Body of pancreas (tissue), 4 donors: ENCODE measurements around the gene UFD1. TPM values are rescaled to one million over a fixed set of nuclear protein-coding genes. Genes with fewer than 3 reads are reported as not detected.

Experiments
- ATAC-seq: fragments of 150-250 bp; one replicate; pipeline ENCODE4 v1.9.1; 2016
- DNase-seq, 4 donors: peaks; one replicate each; pipeline ENCODE4 v3.0.0-alpha.2; 2019
- H3K27ac ChIP-seq, 4 donors: fragments of 200-600 bp; sonication (generic); 1 replicate in 3 of 4; 2 replicates in 1 of 4; pipeline versions ENCODE4 v1.5.1 to v1.6.1; 2016 to 2019; ENCODE audit warnings: mild to moderate bottlenecking in 1 of 4, mixed read lengths in 1 of 4, moderate library complexity in 1 of 4
- H3K27me3 ChIP-seq, 2 donors: fragments of 200-600 bp; sonication (generic); one replicate each; pipeline ENCODE4 v1.6.0; 2016; ENCODE audit warnings: mild to moderate bottlenecking in 1 of 2
- H3K36me3 ChIP-seq, 2 donors: fragments of 200-600 bp; sonication (generic); replicated peaks in 1 of 2; 2 replicates each; pipeline ENCODE4 v1.5.1; 2016; ENCODE audit warnings: low read depth in 2 of 2; ENCODE audit not compliant: insufficient read depth in 1 of 2
- H3K4me1 ChIP-seq: fragments of 200-600 bp; sonication (generic); one replicate; pipeline ENCODE4 v1.6.0; 2016
- H3K4me3 ChIP-seq, 2 donors: fragments of 200-600 bp; sonication (generic); 1 replicate in 1 of 2; 2 replicates in 1 of 2; pipeline ENCODE4 v1.5.1; 2016 to 2019
- H3K9me3 ChIP-seq, 3 donors: fragments of 200-600 bp; sonication (generic); 1 replicate in 2 of 3; 2 replicates in 1 of 3; pipeline ENCODE4 v1.5.1; 2016
- CTCF ChIP-seq, 7 experiments: fragments of 450-650 bp in 4 of 7; fragments of 200-600 bp in 3 of 7; sonication (generic) in 3 of 7; IDR thresholded peaks; one replicate each; pipeline ENCODE4 v1.5.1; 2016 to 2019; ENCODE audit warnings: antibody characterized with exemption in 7 of 7
- POLR2A ChIP-seq, 3 donors: fragments of 450-650 bp; IDR thresholded peaks; one replicate each; pipeline ENCODE4 v1.6.1; 2016; ENCODE audit warnings: antibody characterized with exemption in 3 of 3, mild to moderate bottlenecking in 2 of 3
- WGBS, 2 donors: methylation state at CpG; one replicate each; pipeline ENCODE4 v1.1.5; 2017; 5-methylcytosine and 5-hydroxymethylcytosine counted together
- intact Hi-C: fragments of 100-400 bp; cut with DNase I; formaldehyde crosslinking; loops from one replicate; pipeline ENCODE4 v1.15.1; 2023
- total RNA-seq, 2 donors: library from RNA; depleted of rRNA; stranded (reverse); fragments of >200 nt; gene quantifications; one replicate each; pipeline ENCODE4 v1.1.0, GENCODE V29; 2016

UFD1 gene
- total RNA-seq, 2 donors from 2014 or later, result 13.2 to 27.2 TPM

DNA sequence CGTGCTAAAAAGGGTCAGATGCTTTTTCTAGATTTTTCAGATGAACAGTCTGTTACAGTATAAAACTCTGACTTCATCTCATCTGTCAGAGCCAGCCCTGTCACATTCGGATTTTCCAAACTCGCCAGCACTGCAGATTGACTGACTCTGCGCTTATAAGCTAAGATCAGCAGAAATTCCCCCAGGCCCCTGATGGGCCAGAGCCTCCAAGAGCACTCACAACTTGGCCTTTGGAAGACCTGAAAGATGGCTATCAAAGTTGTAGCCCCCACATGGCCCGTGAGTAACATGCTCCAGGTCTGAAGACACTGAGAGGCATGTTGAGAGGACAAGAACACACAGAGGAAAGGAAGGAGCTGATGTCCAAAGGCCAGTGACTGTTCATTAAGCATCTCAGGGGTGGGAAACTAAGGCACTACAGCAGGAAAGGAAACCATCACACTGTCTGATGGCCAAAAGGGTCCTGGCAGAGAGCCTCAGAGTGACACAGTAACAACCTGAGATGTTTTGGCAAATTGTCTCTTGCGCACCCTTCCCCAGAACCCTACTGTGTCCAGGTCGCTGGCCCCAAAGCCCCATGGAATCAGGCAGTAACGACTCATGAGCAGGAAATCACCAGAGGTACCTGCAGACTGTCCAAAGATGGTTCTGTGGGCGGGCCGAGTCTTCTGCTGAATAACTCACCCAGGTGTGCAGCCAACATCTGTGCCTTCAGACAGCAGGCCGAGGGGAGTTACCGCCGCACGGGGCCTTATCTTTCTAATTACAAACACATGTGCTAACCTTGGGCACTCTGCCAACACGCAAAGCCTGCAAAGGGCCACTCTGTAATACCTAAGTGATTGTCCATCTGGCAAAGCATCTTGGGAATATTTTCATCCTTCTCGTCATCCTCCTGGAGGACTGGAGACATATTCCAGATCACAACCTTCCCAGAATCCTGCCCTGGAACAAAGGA lies 71.1 kb downstream of the UFD1 start:
- peak; percentile 54 to 78 (median 70) for DNase-seq
- peaks cover 16% of the 10 kb centered on the region for H3K4me1 ChIP-seq
- no peaks in the 10 kb centered on the region for H3K9me3 ChIP-seq
- peak; percentile 50 for ATAC-seq
- intact Hi-C loops, result no loop called here
- TF ChIP-seq POLR2A (IDR thresholded peaks at IDR 0.05), result no peak
- no peaks in the 10 kb centered on the region for H3K27me3 ChIP-seq
- H3K4me3 ChIP-seq, result no peak overlapping the region
- H3K36me3 ChIP-seq, result peaks cover 0 to 2% of the 10 kb centered on the region in 2 donors
- WGBS, 2 donors, result 64 to 66% methylated on average over 14 to 16 of the region's 16 CpGs
- no peak overlapping the region for H3K27ac ChIP-seq

DNA sequence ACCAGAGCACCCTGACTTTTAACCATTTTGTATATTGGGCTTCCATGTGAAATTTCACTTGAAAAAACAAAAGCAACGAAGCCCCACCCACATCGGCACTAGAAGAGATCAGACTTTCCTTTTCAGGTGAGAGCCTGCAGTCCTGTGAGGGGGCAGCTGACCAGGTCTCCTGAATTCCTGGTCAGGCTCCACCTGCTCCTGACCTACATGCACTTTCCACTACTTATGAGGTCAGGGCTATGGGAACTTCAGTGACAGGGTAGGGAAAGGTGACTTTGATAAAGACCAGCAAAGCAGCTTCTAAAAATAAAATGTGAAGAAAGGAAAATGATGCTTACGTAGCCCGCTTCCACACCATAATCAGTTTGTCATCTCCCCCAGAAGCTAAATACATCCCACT lies 72.1 kb downstream of the UFD1 start:
- no peak for DNase-seq
- Histone ChIP-seq H3K9me3 (no peaks in the 10 kb centered on the region), H3K4me1 (peaks cover 16% of the 10 kb centered on the region), H3K36me3 (peaks cover 0 to 2% of the 10 kb centered on the region in 2 donors), H3K27ac (no peak overlapping the region), H3K27me3 (no peaks in the 10 kb centered on the region), H3K4me3 (no peak overlapping the region)
- no peak for ATAC-seq
- intact Hi-C loops, result no loop called here
- 88 to 93% methylated on average over 4 of the region's 4 CpGs for WGBS, 2 donors
- no peak for TF ChIP-seq CTCF (IDR thresholded peaks at IDR 0.05)
- TF ChIP-seq POLR2A (IDR thresholded peaks at IDR 0.05), result no peak

GRCh38 chr22:19406281-19406811 lies 72.6 kb downstream of the UFD1 start:
- ATAC-seq, result no peak
- peaks cover 0 to 2% of the 10 kb centered on the region in 2 donors for H3K36me3 ChIP-seq

GRCh38 chr22:19405652-19406051 lies 73.3 kb downstream of the UFD1 start:
- H3K9me3 ChIP-seq, result no peaks in the 10 kb centered on the region
- no peak for ATAC-seq
- no peaks in the 10 kb centered on the region for H3K27me3 ChIP-seq
- WGBS, 2 donors, result 46 to 71% methylated on average over 6 to 8 of the region's 8 CpGs
- no peak for DNase-seq
- peaks cover 0 to 2% of the 10 kb centered on the region in 2 donors for H3K36me3 ChIP-seq
- peaks cover 16% of the 10 kb centered on the region for H3K4me1 ChIP-seq
- no peak overlapping the region for H3K27ac ChIP-seq
- no peak overlapping the region for H3K4me3 ChIP-seq
- TF ChIP-seq POLR2A (IDR thresholded peaks at IDR 0.05), result no peak
- TF ChIP-seq CTCF (IDR thresholded peaks at IDR 0.05), result no peak
- intact Hi-C loops, result no loop called here

More at GRCh38 chr22:19406281-19406811, 72.6 kb downstream of the UFD1 start:
- WGBS, 2 donors, result 89 to 90% methylated on average over 3 of the region's 3 CpGs
- no peak for DNase-seq
- no peak overlapping the region for H3K27ac ChIP-seq
- no peaks in the 10 kb centered on the region for H3K27me3 ChIP-seq
- no peak for TF ChIP-seq CTCF (IDR thresholded peaks at IDR 0.05)
- TF ChIP-seq POLR2A (IDR thresholded peaks at IDR 0.05), result no peak
- H3K9me3 ChIP-seq, result no peaks in the 10 kb centered on the region
- intact Hi-C loops, result no loop called here
- no peak overlapping the region for H3K4me3 ChIP-seq
- H3K4me1 ChIP-seq, result peaks cover 16% of the 10 kb centered on the region

DNA sequence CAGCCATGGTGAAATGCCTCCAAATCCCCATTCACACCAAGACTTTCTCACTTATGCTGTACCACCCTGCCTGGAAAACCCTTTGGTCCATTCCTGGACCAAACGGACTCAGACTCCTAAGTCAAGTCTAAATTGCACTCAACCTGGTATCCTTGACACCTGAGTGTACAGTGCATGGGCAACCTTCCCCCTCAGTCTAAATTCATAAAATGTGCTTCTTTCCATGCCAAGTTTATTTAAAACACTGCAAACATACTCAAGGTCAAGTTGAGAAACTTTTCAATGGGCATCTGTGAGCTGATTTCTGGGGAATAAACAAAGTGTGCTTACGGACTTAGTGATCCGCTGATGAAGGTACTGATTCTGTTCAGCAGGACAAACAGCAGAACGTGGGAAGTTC lies 73.9 kb downstream of the UFD1 start:
- Histone ChIP-seq H3K9me3 (no peaks in the 10 kb centered on the region), H3K4me1 (peaks cover 16% of the 10 kb centered on the region), H3K36me3 (peaks cover 0 to 2% of the 10 kb centered on the region in 2 donors), H3K4me3 (no peak overlapping the region), H3K27ac (no peak overlapping the region), H3K27me3 (no peaks in the 10 kb centered on the region)
- 30 to 38% methylated on average over 4 of the region's 4 CpGs for WGBS, 2 donors
- ATAC-seq (peak; percentile 33), DNase-seq (peak in 1 of 4 donors; percentile 7)
- intact Hi-C loops, result no loop called here
- TF ChIP-seq POLR2A (IDR thresholded peaks at IDR 0.05) (no peak), CTCF (IDR thresholded peaks at IDR 0.05) (no peak)
